DOHH2 (cell line): ENCODE measurements around the gene PYCR2.

Experiments
- H3F3A ChIP-seq: fragments of 200-600 bp; sonication (generic), shearing (Covaris generic); 2 replicates; pipeline ENCODE4 v1.6.0; 2016; ENCODE audit warnings: antibody characterized with exemption, mild to moderate bottlenecking; ENCODE audit not compliant: control insufficient read depth, insufficient read depth
- H3K27ac ChIP-seq: fragments of 200-600 bp; sonication (generic); 2 replicates; pipeline ENCODE4 v1.5.1; 2014; ENCODE audit warnings: low read depth, mild to moderate bottlenecking, low read length, moderate library complexity
- H3K27me3 ChIP-seq: fragments of 200-600 bp; sonication (generic); 2 replicates; pipeline ENCODE4 v1.6.1; 2014; ENCODE audit warnings: mild to moderate bottlenecking, low read length, mixed read lengths; ENCODE audit not compliant: control insufficient read depth
- H3K36me3 ChIP-seq: fragments of 200-600 bp; sonication (generic); 2 replicates; pipeline ENCODE4 v1.6.1; 2014; ENCODE audit warnings: mild to moderate bottlenecking, low read length, moderate library complexity, mixed read lengths; ENCODE audit not compliant: control insufficient read depth
- H3K4me1 ChIP-seq: fragments of 200-600 bp; sonication (generic); 2 replicates; pipeline ENCODE4 v1.6.1; 2014; ENCODE audit warnings: mild to moderate bottlenecking, low read length, mixed read lengths; ENCODE audit not compliant: control insufficient read depth
- H3K4me2 ChIP-seq: fragments of 200-600 bp; sonication (generic); 2 replicates; pipeline ENCODE4 v1.6.0; 2014; ENCODE audit warnings: mild to moderate bottlenecking, low read length, moderate library complexity
- H3K4me3 ChIP-seq: fragments of 200-600 bp; sonication (generic); 2 replicates; pipeline ENCODE4 v1.5.1; 2014; ENCODE audit warnings: mild to moderate bottlenecking, low read length, mixed read lengths
- H3K79me2 ChIP-seq: fragments of 200-600 bp; sonication (generic); 2 replicates; pipeline ENCODE4 v1.6.1; 2014; ENCODE audit warnings: mild to moderate bottlenecking, low read length, mixed read lengths; ENCODE audit not compliant: control insufficient read depth
- H3K9me2 ChIP-seq: fragments of 200-600 bp; sonication (generic); replicated peaks from 2 replicates; pipeline ENCODE4 v1.6.1; 2014; ENCODE audit warnings: mild to moderate bottlenecking, low read length, mixed read lengths; ENCODE audit not compliant: control insufficient read depth
- H3K9me3 ChIP-seq: fragments of 200-600 bp; sonication (generic); 2 replicates; pipeline ENCODE4 v1.6.1; 2014; ENCODE audit warnings: antibody characterized with exemption, low read length, mixed read lengths; ENCODE audit not compliant: control insufficient read depth, insufficient read depth
- H4K20me1 ChIP-seq: fragments of 200-600 bp; sonication (generic); 2 replicates; pipeline ENCODE4 v1.6.0; 2014; ENCODE audit warnings: low read depth, mild to moderate bottlenecking, antibody characterized with exemption, low read length, moderate library complexity; ENCODE audit not compliant: control insufficient read depth, insufficient read depth
- EZH2phosphoT487 ChIP-seq: fragments of 200-600 bp; sonication (generic); IDR thresholded peaks from 2 replicates; pipeline ENCODE4 v1.6.1; 2017; ENCODE audit warnings: borderline replicate concordance, mild to moderate bottlenecking, antibody characterized with exemption, low read length, moderate library complexity, mixed read lengths
- TF ChIP-seq, protein P1 (sequence below): fragments of 200-600 bp; sonication (generic); IDR thresholded peaks from one replicate; pipeline ENCODE4 v1.5.1; 2014; ENCODE audit warnings: antibody characterized with exemption, mild to moderate bottlenecking, low read depth, low read length; ENCODE audit not compliant: poor library complexity, severe bottlenecking

PYCR2 gene

GRCh38 chr1:225944951-225945350 is 20.9 kb upstream of the PYCR2 start:
- Histone ChIP-seq H3K27ac (no peak overlapping the region), H3K27me3 (peaks cover 14% of the 10 kb centered on the region; the same call in 1 of the 2 replicates), H3K79me2 (no peaks in the 10 kb centered on the region), H3K4me1 (peaks cover 28% of the 10 kb centered on the region), H3K4me2 (0 out of 2 replicates have a peak overlapping the region, but pooled peaks have one; percentile 11), H3F3A (no peaks in the 10 kb centered on the region), H3K4me3 (no peak overlapping the region), H3K9me2 (no peaks in the 10 kb centered on the region), H4K20me1 (no peaks in the 10 kb centered on the region), H3K9me3 (no peaks in the 10 kb centered on the region), H3K36me3 (peaks cover 8% of the 10 kb centered on the region; the same call in 1 of the 2 replicates)
- TF ChIP-seq EZH2phosphoT487, result no peak
- TF ChIP-seq, protein P1, sequence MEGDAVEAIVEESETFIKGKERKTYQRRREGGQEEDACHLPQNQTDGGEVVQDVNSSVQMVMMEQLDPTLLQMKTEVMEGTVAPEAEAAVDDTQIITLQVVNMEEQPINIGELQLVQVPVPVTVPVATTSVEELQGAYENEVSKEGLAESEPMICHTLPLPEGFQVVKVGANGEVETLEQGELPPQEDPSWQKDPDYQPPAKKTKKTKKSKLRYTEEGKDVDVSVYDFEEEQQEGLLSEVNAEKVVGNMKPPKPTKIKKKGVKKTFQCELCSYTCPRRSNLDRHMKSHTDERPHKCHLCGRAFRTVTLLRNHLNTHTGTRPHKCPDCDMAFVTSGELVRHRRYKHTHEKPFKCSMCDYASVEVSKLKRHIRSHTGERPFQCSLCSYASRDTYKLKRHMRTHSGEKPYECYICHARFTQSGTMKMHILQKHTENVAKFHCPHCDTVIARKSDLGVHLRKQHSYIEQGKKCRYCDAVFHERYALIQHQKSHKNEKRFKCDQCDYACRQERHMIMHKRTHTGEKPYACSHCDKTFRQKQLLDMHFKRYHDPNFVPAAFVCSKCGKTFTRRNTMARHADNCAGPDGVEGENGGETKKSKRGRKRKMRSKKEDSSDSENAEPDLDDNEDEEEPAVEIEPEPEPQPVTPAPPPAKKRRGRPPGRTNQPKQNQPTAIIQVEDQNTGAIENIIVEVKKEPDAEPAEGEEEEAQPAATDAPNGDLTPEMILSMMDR, result no peak

DNA sequence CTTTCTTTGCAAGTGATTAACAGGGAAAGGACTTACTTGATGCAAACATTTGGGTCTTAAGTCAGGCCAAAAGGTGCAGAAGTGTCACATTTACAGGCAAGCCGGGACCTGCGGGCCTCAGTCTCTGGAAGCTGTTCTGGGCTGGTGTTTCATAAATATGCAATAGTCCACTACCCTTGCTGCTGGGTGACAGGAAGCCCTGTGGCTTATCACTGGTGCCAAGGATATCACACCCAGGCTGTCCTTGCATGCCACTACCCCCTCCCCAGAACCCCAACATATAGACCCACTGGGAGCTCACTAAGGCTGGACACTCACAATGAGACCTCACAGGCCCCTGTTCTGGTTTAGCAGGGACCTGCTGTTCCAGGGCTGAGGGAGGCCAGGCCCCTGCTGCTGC is 20.3 kb upstream of the PYCR2 start:
- Histone ChIP-seq H3K36me3 (peaks cover 8% of the 10 kb centered on the region; the same call in 1 of the 2 replicates), H3K27me3 (peaks cover 14% of the 10 kb centered on the region; the same call in 1 of the 2 replicates), H4K20me1 (no peaks in the 10 kb centered on the region), H3F3A (no peaks in the 10 kb centered on the region), H3K9me3 (no peaks in the 10 kb centered on the region), H3K9me2 (no peaks in the 10 kb centered on the region), H3K4me1 (peaks cover 28% of the 10 kb centered on the region), H3K4me3 (no peak overlapping the region), H3K27ac (no peak overlapping the region), H3K4me2 (no peak overlapping the region), H3K79me2 (no peaks in the 10 kb centered on the region)
- TF ChIP-seq, protein P1, result no peak
- TF ChIP-seq EZH2phosphoT487, result no peak

DNA sequence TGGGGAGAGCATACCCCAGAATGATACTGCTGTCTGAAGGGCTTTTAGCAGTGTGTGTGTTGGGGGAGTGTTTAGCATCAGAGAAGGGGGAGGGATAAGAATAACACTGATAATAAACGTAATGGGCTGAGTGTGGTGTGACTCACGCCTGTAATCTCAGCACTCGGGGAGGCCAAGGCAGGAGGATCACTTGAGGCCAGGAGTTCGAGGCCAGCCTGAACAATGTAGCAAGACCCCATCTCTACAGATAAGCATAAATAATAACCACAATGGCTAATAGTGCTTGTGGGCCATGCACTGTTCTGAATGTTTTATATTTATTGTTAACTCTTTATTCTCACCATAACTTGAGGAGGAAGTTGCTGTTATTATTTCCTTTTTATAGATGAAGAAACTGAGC is 19.5 kb upstream of the PYCR2 start:
- Histone ChIP-seq H4K20me1 (no peaks in the 10 kb centered on the region), H3K4me2 (no peak overlapping the region), H3K27ac (no peak overlapping the region), H3K36me3 (peaks cover 8% of the 10 kb centered on the region; the same call in 1 of the 2 replicates), H3K79me2 (no peaks in the 10 kb centered on the region), H3F3A (no peaks in the 10 kb centered on the region), H3K4me1 (peaks cover 28% of the 10 kb centered on the region), H3K27me3 (peaks cover 14% of the 10 kb centered on the region; the same call in 1 of the 2 replicates), H3K9me3 (no peaks in the 10 kb centered on the region), H3K4me3 (no peak overlapping the region), H3K9me2 (no peaks in the 10 kb centered on the region)
- TF ChIP-seq, protein P1, result no peak
- TF ChIP-seq EZH2phosphoT487, result no peak
